Ascending aorta (tissue), 2 donors: ENCODE results near the gene CCSAP. TPM values are rescaled to one million over a fixed set of nuclear protein-coding genes. Genes with fewer than 3 reads are reported as not detected.
"Not testable (repeated sequence)": the region's sequence is repeated elsewhere in the genome, so short reads cannot be mapped to it uniquely, and the experiment has no call there.

Experiments used
- DNase-seq, 2 donors: peaks; one replicate each; pipeline ENCODE4 v3.0.0-alpha.2; 2019; ENCODE audit warnings: low spot score in 2 of 2
- H3K27ac ChIP-seq, 2 donors: fragments of 200-600 bp; sonication (generic); one replicate each; pipeline ENCODE4 v1.5.1; 2016 to 2017; ENCODE audit warnings: mild to moderate bottlenecking in 1 of 2
- H3K27me3 ChIP-seq: fragments of 200-600 bp; sonication (generic); one replicate; pipeline ENCODE4 v1.5.1; 2017
- H3K36me3 ChIP-seq, 2 donors: fragments of 200-600 bp; sonication (generic); one replicate each; pipeline ENCODE4 v1.5.1; 2016
- H3K4me1 ChIP-seq, 2 donors: fragments of 200-600 bp; sonication (generic); one replicate each; pipeline ENCODE4 v1.5.1; 2016 to 2017; ENCODE audit warnings: mild to moderate bottlenecking in 1 of 2
- H3K4me3 ChIP-seq, 2 donors: fragments of 200-600 bp; sonication (generic); one replicate each; pipeline ENCODE4 v1.5.1; 2016 to 2017; ENCODE audit warnings: mild to moderate bottlenecking in 1 of 2
- H3K9me3 ChIP-seq, 2 donors: fragments of 200-600 bp; sonication (generic); one replicate each; pipeline ENCODE4 v1.5.1; 2016
- CTCF ChIP-seq, 3 experiments: fragments of 200-600 bp in 2 of 3; fragments of 450-650 bp in 1 of 3; sonication (generic) in 2 of 3; IDR thresholded peaks; one replicate each; pipeline ENCODE4 v1.5.1; 2016 to 2019; ENCODE audit warnings: antibody characterized with exemption in 3 of 3, mild to moderate bottlenecking in 1 of 3, moderate library complexity in 1 of 3
- intact Hi-C: fragments of 100-400 bp; cut with DNase I; formaldehyde crosslinking; loops from one replicate; pipeline ENCODE4 v1.15.1; 2023
- total RNA-seq: library from RNA; depleted of rRNA; stranded (reverse); fragments of >200 nt; gene quantifications from one replicate; pipeline ENCODE4 v1.1.0, GENCODE V29; 2016

The CCSAP gene
- total RNA-seq, 1 donor from 2014 or later, result 2.9 TPM

- TF ChIP-seq CTCF (IDR thresholded peaks at IDR 0.05), result no peak
- Histone ChIP-seq H3K36me3 (peaks cover 26 to 48% of the 10 kb centered on the region in 2 donors), H3K27me3 (no peaks in the 10 kb centered on the region), H3K27ac (no peak overlapping the region), H3K4me3 (no peak overlapping the region), H3K4me1 (no peaks in the 10 kb centered on the region), H3K9me3 (no peaks in the 10 kb centered on the region)
- intact Hi-C loops, result no loop called here
- DNase-seq, result no peak
Measured at GRCh38 chr1:229295745-229296144, 47.1 kb downstream of the CCSAP start.

GRCh38 chr1:229293528-229294204 is 49.2 kb downstream of the CCSAP start:
- H3K27ac ChIP-seq, result no peak overlapping the region
- no peak overlapping the region for H3K4me3 ChIP-seq
- intact Hi-C loops, result no loop called here
- TF ChIP-seq CTCF (IDR thresholded peaks at IDR 0.05), result no peak
- no peak for DNase-seq
- H3K9me3 ChIP-seq, result no peaks in the 10 kb centered on the region
- no peaks in the 10 kb centered on the region for H3K4me1 ChIP-seq
- peaks cover 5 to 43% of the 10 kb centered on the region in 2 donors for H3K36me3 ChIP-seq
- H3K27me3 ChIP-seq, result no peaks in the 10 kb centered on the region

- intact Hi-C loops, H3K9me3 ChIP-seq, H3K4me3 ChIP-seq, H3K27ac ChIP-seq, H3K4me1 ChIP-seq, DNase-seq, H3K27me3 ChIP-seq: not testable (repeated sequence)
- H3K36me3 ChIP-seq, result peaks cover 0 to 41% of the 10 kb centered on the region in 2 donors
Measured at GRCh38 chr1:229291686-229292085, 51.2 kb downstream of the CCSAP start.

GRCh38 chr1:229288516-229288915 is 54.3 kb downstream of the CCSAP start:
- no peak for TF ChIP-seq CTCF (IDR thresholded peaks at IDR 0.05)
- H3K27me3 ChIP-seq, result no peaks in the 10 kb centered on the region
- peaks cover 0 to 37% of the 10 kb centered on the region in 2 donors for H3K36me3 ChIP-seq
- H3K9me3 ChIP-seq, result no peaks in the 10 kb centered on the region
- no peak overlapping the region for H3K27ac ChIP-seq
- DNase-seq, result no peak
- no peaks in the 10 kb centered on the region for H3K4me1 ChIP-seq
- intact Hi-C loops, result no loop called here
- H3K4me3 ChIP-seq, result no peak overlapping the region

- no peaks in the 10 kb centered on the region for H3K27me3 ChIP-seq
- H3K9me3 ChIP-seq, result no peaks in the 10 kb centered on the region
- intact Hi-C loops, result no loop called here
- no peak overlapping the region for H3K4me3 ChIP-seq
- H3K27ac ChIP-seq, result no peak overlapping the region
- no peaks in the 10 kb centered on the region for H3K4me1 ChIP-seq
- peaks cover 0 to 28% of the 10 kb centered on the region in 2 donors for H3K36me3 ChIP-seq
- no peak for TF ChIP-seq CTCF (IDR thresholded peaks at IDR 0.05)
- DNase-seq, result no peak
Measured at GRCh38 chr1:229287267-229287666, 55.6 kb downstream of the CCSAP start.

GRCh38 chr1:229286099-229286766 is 56.6 kb downstream of the CCSAP start:
- Histone ChIP-seq H3K27ac (no peak overlapping the region), H3K4me1 (no peaks in the 10 kb centered on the region), H3K9me3 (no peaks in the 10 kb centered on the region), H3K4me3 (no peak overlapping the region), H3K36me3 (peaks cover 0 to 22% of the 10 kb centered on the region in 2 donors), H3K27me3 (no peaks in the 10 kb centered on the region)
- no peak for DNase-seq
- intact Hi-C loops, result no loop called here
- no peak for TF ChIP-seq CTCF (IDR thresholded peaks at IDR 0.05)
